ENCODE measurements around the gene TDP2. TPM values are rescaled to one million over a fixed set of nuclear protein-coding genes. Genes with fewer than 3 reads are reported as not detected.
A peak's percentile ranks its signal among the peaks of the same experiment; 100 is the strongest.
"Not testable (repeated sequence)": the region's sequence is repeated elsewhere in the genome, so short reads cannot be mapped to it uniquely, and the experiment has no call there.

Gene TDP2
- total and polyA plus RNA-seq, 9 of the 15 experiments (the other 6 are each of a cell fraction or from before 2014, with no cell fraction given) = 27.7 to 60.1 (median 31.8) TPM

GRCh38 chr6:24672620-24673182 lies 6.0 kb upstream of the TDP2 start:
- Histone ChIP-seq H3K4me3 (no peak overlapping the region), H3K9ac (ENCODE audit: insufficient read depth in 1 of 2, low read depth in 2 of 2, low read length in 2 of 2) (no peak overlapping the region), H3K27ac (ENCODE audit: extremely low read depth, low read depth, low read length) (no peak overlapping the region), H3K9me3 (replicated peaks; ENCODE audit: control insufficient read depth, insufficient read depth, low read depth, low read length) (0 out of 2 replicates have a peak, but pooled peaks cover 3% of the 10 kb centered on the region), H3K4me1 (replicated peaks in 1 of 2; ENCODE audit: control insufficient read depth in 2 of 2, insufficient read depth in 2 of 2, low read length in 2 of 2) (peaks cover 3 to 5% of the 10 kb centered on the region in 2 experiments; a peak in 2 of 5 replicates), H3K79me2 (ENCODE audit: control insufficient read depth, insufficient read depth, low read length) (peaks cover 18% of the 10 kb centered on the region), H4K20me1 (replicated peaks; ENCODE audit: control insufficient read depth, insufficient read depth, low read length) (no peaks in the 10 kb centered on the region), H3K9me1 (ENCODE audit: control insufficient read depth, insufficient read depth, low read length) (no peaks in the 10 kb centered on the region), H3K4me2 (ENCODE audit: insufficient read depth, low read length) (no peak overlapping the region), H3K27me3 (ENCODE audit: control insufficient read depth in 2 of 2, insufficient read depth in 2 of 2, low read length in 2 of 2) (no peaks in the 10 kb centered on the region), H2AFZ (ENCODE audit: low read depth, low read length) (no peak overlapping the region), H3K36me3 (ENCODE audit: control insufficient read depth, insufficient read depth, low read length) (peaks cover 6% of the 10 kb centered on the region; the same call in 2 of the 3 replicates)
- FAIRE-seq (no peak), DNase-seq (ENCODE audit: extremely low read depth in 1 of 4, low spot score in 3 of 4) (no peak), ATAC-seq (no peak)
- TF ChIP-seq POLR3A (IDR thresholded peaks at IDR 0.05; ENCODE audit: borderline replicate concordance, extremely low read depth, insufficient read depth, insufficient read length) (no peak), MEIS2 (IDR thresholded peaks at IDR 0.05; ENCODE audit: partially characterized antibody) (peak; percentile 20), CSDE1 (IDR thresholded peaks at IDR 0.05) (no peak)
- TF ChIP-seq, protein P1, sequence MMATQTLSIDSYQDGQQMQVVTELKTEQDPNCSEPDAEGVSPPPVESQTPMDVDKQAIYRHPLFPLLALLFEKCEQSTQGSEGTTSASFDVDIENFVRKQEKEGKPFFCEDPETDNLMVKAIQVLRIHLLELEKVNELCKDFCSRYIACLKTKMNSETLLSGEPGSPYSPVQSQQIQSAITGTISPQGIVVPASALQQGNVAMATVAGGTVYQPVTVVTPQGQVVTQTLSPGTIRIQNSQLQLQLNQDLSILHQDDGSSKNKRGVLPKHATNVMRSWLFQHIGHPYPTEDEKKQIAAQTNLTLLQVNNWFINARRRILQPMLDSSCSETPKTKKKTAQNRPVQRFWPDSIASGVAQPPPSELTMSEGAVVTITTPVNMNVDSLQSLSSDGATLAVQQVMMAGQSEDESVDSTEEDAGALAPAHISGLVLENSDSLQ (IDR thresholded peaks at IDR 0.05) = peak; percentile 26; the same call in 1 of the 2 replicates
- intact Hi-C loops (cut with micrococcal nuclease) = no loop called here
- 73% methylated on average over 6 of the region's 6 CpGs for WGBS (ENCODE audit: insufficient coverage, low coverage, missing lambda C conversion rate)
- ChIA-PET CTCF (ENCODE audit: low intra/inter-chr PET ratio) (no interaction called here), POLR2A (interaction anchor here (0.7 kb wide), 1 partner anchor 10 kb away, joined by 4 read pairs; no protein-coding TSS in a partner anchor)
- in situ Hi-C loops (cut with MboI) = no loop called here
- BruUV-seq (replicated peaks) = no TSS peak

DNA sequence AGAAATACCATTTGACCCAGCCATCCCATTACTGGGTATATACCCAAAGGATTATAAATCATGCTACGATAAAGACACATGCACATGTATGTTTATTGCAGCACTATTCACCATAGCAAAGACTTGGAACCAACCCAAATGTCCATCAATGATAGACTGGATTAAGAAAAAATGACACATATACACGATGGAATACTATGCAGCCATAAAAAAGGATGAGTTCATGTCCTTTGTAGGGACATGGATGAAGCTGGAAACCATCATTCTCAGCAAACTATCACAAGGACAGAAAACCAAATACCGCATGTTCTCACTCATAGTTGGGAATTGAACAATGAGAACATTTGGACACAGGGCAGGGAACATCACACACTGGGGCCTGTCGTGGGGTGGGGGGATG lies 4.4 kb upstream of the TDP2 start:
- 72% methylated on average over 4 of the region's 4 CpGs for WGBS (ENCODE audit: insufficient coverage, low coverage, missing lambda C conversion rate)
- H3K36me3 ChIP-seq (ENCODE audit: control insufficient read depth, insufficient read depth, low read length); H3K9ac ChIP-seq (ENCODE audit: insufficient read depth in 1 of 2, low read depth in 2 of 2, low read length in 2 of 2); ATAC-seq; H4K20me1 ChIP-seq (replicated peaks; ENCODE audit: control insufficient read depth, insufficient read depth, low read length); H2AFZ ChIP-seq (ENCODE audit: low read depth, low read length); intact Hi-C loops (cut with micrococcal nuclease); H3K4me2 ChIP-seq (ENCODE audit: insufficient read depth, low read length); H3K9me3 ChIP-seq (replicated peaks; ENCODE audit: control insufficient read depth, insufficient read depth, low read depth, low read length); H3K27ac ChIP-seq (ENCODE audit: extremely low read depth, low read depth, low read length); H3K4me1 ChIP-seq (replicated peaks in 1 of 2; ENCODE audit: control insufficient read depth in 2 of 2, insufficient read depth in 2 of 2, low read length in 2 of 2); H3K4me3 ChIP-seq; POLR2A ChIA-PET; BruUV-seq (replicated peaks); DNase-seq (ENCODE audit: extremely low read depth in 1 of 4, low spot score in 3 of 4); CTCF ChIA-PET (ENCODE audit: low intra/inter-chr PET ratio); in situ Hi-C loops (cut with MboI); H3K27me3 ChIP-seq (ENCODE audit: control insufficient read depth in 2 of 2, insufficient read depth in 2 of 2, low read length in 2 of 2); FAIRE-seq; H3K9me1 ChIP-seq (ENCODE audit: control insufficient read depth, insufficient read depth, low read length): not testable (repeated sequence)
- TF ChIP-seq ZNF146 (CRISPR knock-in tag; IDR thresholded peaks at IDR 0.05; ENCODE audit: unreplicated experiment) (peak; percentile 85), PHF20 (IDR thresholded peaks at IDR 0.05; ENCODE audit: partially characterized antibody) (peak; percentile 20), BCOR (IDR thresholded peaks at IDR 0.05) (peak; percentile 86), KDM1A (IDR thresholded peaks at IDR 0.05) (peak; percentile 36 to 53; a peak in 2 of 4 replicates)
- H3K79me2 ChIP-seq (ENCODE audit: control insufficient read depth, insufficient read depth, low read length) = peaks cover 31% of the 10 kb centered on the region
